ENCODE data around the gene DNAJC10. TPM values are rescaled to one million over a fixed set of nuclear protein-coding genes. Genes with fewer than 3 reads are reported as not detected.

Gene DNAJC10
- polyA plus RNA-seq, 3 donors, result 25.2 to 102 (median 79.4) TPM

DNA sequence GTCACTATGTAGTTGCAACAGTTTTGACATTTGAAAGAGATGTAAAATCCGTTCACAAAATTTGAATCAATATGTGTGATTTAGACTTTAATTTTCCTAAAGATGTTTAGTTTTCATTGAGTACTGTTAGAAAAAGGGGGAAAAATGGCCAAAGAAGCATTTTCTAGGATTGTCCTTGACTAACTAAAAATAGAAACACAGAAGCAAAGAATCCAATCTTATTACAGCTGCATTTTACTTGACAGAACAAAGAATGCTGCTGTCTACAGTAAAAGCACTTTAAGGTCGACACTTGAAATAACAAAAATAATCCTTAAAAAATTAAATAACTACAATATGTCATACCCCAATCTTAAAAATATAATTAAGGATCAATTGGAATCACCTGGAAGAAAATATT is 101.5 kb downstream of the DNAJC10 start:
- Histone ChIP-seq H3K27ac (ENCODE audit: low read depth in 1 of 2, low read length in 2 of 2) (no peak overlapping the region), H3K4me3 (replicated peaks in 1 of 3; ENCODE audit: low read depth in 2 of 3, low read length in 3 of 3) (no peak overlapping the region), H3K79me2 (ENCODE audit: insufficient read depth, low read length) (no peaks in the 10 kb centered on the region), H3K9me3 (replicated peaks in 1 of 2; ENCODE audit: control insufficient read depth in 1 of 2, insufficient read depth in 1 of 2, low read length in 2 of 2) (no peaks in the 10 kb centered on the region), H3K4me2 (replicated peaks; ENCODE audit: extremely low read depth, low read length, poor library complexity, severe bottlenecking) (no peak overlapping the region), H3K27me3 (ENCODE audit: control insufficient read depth in 2 of 2, insufficient read depth in 2 of 2, low read length in 2 of 2) (no peaks in the 10 kb centered on the region), H3K4me1 (ENCODE audit: control insufficient read depth in 1 of 2, insufficient read depth in 2 of 2, low read length in 2 of 2) (no peaks in the 10 kb centered on the region), H4K20me1 (ENCODE audit: insufficient read depth, low read length) (no peaks in the 10 kb centered on the region), H2AFZ (ENCODE audit: insufficient read depth, low read depth, low read length, poor library complexity, severe bottlenecking) (no peak overlapping the region), H3K36me3 (replicated peaks in 1 of 2; ENCODE audit: control insufficient read depth in 1 of 2, insufficient read depth in 2 of 2, low read length in 2 of 2) (no peaks in the 10 kb centered on the region), H3K9ac (ENCODE audit: insufficient read depth, low read length, poor library complexity, severe bottlenecking) (no peak overlapping the region)
- Mint-ChIP-seq H3K27me3 (ENCODE audit: low read depth in 3 of 3) (peaks cover 0 to 6% (median 3%) of the 10 kb centered on the region in 3 donors), H3K9me3 (peaks cover 0 to 3% (median 0%) of the 10 kb centered on the region in 7 donors), H3K36me3 (no peaks in the 10 kb centered on the region), H3K4me1 (no peaks in the 10 kb centered on the region), H3K27ac (no peak overlapping the region), H3K4me3 (no peak overlapping the region)
- TF ChIP-seq, protein P1, sequence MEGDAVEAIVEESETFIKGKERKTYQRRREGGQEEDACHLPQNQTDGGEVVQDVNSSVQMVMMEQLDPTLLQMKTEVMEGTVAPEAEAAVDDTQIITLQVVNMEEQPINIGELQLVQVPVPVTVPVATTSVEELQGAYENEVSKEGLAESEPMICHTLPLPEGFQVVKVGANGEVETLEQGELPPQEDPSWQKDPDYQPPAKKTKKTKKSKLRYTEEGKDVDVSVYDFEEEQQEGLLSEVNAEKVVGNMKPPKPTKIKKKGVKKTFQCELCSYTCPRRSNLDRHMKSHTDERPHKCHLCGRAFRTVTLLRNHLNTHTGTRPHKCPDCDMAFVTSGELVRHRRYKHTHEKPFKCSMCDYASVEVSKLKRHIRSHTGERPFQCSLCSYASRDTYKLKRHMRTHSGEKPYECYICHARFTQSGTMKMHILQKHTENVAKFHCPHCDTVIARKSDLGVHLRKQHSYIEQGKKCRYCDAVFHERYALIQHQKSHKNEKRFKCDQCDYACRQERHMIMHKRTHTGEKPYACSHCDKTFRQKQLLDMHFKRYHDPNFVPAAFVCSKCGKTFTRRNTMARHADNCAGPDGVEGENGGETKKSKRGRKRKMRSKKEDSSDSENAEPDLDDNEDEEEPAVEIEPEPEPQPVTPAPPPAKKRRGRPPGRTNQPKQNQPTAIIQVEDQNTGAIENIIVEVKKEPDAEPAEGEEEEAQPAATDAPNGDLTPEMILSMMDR (IDR thresholded peaks at IDR 0.05), result no peak
- no peak for DNase-seq
- intact Hi-C loops (cut with micrococcal nuclease), result no loop called here
- 83% methylated on average over 1 of the region's 2 CpGs for WGBS (ENCODE audit: insufficient coverage)

DNA sequence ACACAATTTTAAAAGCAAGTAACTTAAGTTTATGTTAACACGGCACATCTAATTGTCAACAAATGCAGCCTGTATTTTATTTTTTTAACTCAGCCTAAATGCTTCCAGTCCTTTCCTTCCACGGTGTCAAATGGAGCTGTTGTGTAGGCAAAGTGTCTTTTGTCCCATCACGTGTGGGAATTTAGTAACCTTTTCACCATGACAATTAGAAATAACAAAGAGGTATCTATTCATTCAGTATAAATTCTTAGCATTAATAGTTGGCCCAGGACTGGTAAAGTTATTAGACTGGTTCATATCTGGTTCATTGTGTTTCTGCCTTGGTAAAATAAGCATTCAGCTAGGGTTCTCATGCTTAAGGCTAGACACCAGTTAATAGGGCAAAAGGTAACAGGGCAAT is 102.4 kb downstream of the DNAJC10 start:
- H3K36me3 Mint-ChIP-seq, result no peaks in the 10 kb centered on the region
- H3K36me3 ChIP-seq (replicated peaks in 1 of 2; ENCODE audit: control insufficient read depth in 1 of 2, insufficient read depth in 2 of 2, low read length in 2 of 2), result no peaks in the 10 kb centered on the region
- TF ChIP-seq, protein P1 (IDR thresholded peaks at IDR 0.05), result no peak
- no peaks in the 10 kb centered on the region for H3K27me3 ChIP-seq (ENCODE audit: control insufficient read depth in 2 of 2, insufficient read depth in 2 of 2, low read length in 2 of 2)
- DNase-seq, result no peak
- H3K9me3 Mint-ChIP-seq, result peaks cover 0 to 3% (median 0%) of the 10 kb centered on the region in 7 donors
- H3K4me2 ChIP-seq (replicated peaks; ENCODE audit: extremely low read depth, low read length, poor library complexity, severe bottlenecking), result no peak overlapping the region
- no peak overlapping the region for H3K4me3 Mint-ChIP-seq
- H3K9me3 ChIP-seq (replicated peaks in 1 of 2; ENCODE audit: control insufficient read depth in 1 of 2, insufficient read depth in 1 of 2, low read length in 2 of 2), result no peaks in the 10 kb centered on the region
- no peaks in the 10 kb centered on the region for H4K20me1 ChIP-seq (ENCODE audit: insufficient read depth, low read length)
- H3K27ac Mint-ChIP-seq, result no peak overlapping the region
- no peak overlapping the region for H2AFZ ChIP-seq (ENCODE audit: insufficient read depth, low read depth, low read length, poor library complexity, severe bottlenecking)
- H3K9ac ChIP-seq (ENCODE audit: insufficient read depth, low read length, poor library complexity, severe bottlenecking), result no peak overlapping the region
- H3K4me1 Mint-ChIP-seq, result no peaks in the 10 kb centered on the region
- H3K27me3 Mint-ChIP-seq (ENCODE audit: low read depth in 3 of 3), result peaks cover 0 to 6% (median 3%) of the 10 kb centered on the region in 3 donors
- intact Hi-C loops (cut with micrococcal nuclease), result no loop called here
- H3K4me3 ChIP-seq (replicated peaks in 1 of 3; ENCODE audit: low read depth in 2 of 3, low read length in 3 of 3), result no peak overlapping the region
- no CpG with 5 or more reads among the region's 3 CpGs for WGBS (ENCODE audit: insufficient coverage)
- no peaks in the 10 kb centered on the region for H3K4me1 ChIP-seq (ENCODE audit: control insufficient read depth in 1 of 2, insufficient read depth in 2 of 2, low read length in 2 of 2)
- H3K79me2 ChIP-seq (ENCODE audit: insufficient read depth, low read length), result no peaks in the 10 kb centered on the region
- no peak overlapping the region for H3K27ac ChIP-seq (ENCODE audit: low read depth in 1 of 2, low read length in 2 of 2)

Measured in CD14-positive monocyte (primary cell).